HG03039 (cell line): ENCODE measurements around the gene TRIM10.

ENCODE experiments used
- ATAC-seq: cut with Tn5 transposase; IDR thresholded peaks from one replicate; pipeline ENCODE4 v1.9.1; 2021; ENCODE audit warnings: mild to moderate bottlenecking, moderate library complexity; ENCODE audit not compliant: unreplicated experiment

TRIM10 gene

GRCh38 chr6:30160785-30161531, at the start of gene TRIM10:
Gene TRIM10 (minus strand): TSS chr6:30161211. CDS start chr6:30160858, 353 bp downstream.
- no peak for ATAC-seq

- no peak for ATAC-seq
Measured at GRCh38 chr6:30207619-30208295, 46.7 kb upstream of the TRIM10 start.

- ATAC-seq = no peak
Measured at GRCh38 chr6:30206799-30207618, 46.0 kb upstream of the TRIM10 start.

GRCh38 chr6:30206152-30206551, 45.1 kb upstream of the TRIM10 start:
- no peak for ATAC-seq

GRCh38 chr6:30204116-30204515, 43.1 kb upstream of the TRIM10 start:
- no peak for ATAC-seq

GRCh38 chr6:30202366-30202765, 41.4 kb upstream of the TRIM10 start:
- no peak for ATAC-seq

- no peak for ATAC-seq
Measured at GRCh38 chr6:30200551-30201281, 39.7 kb upstream of the TRIM10 start.

- no peak for ATAC-seq
Measured at GRCh38 chr6:30198166-30199084, 37.4 kb upstream of the TRIM10 start.

- no peak for ATAC-seq
Measured at GRCh38 chr6:30196376-30196775, 35.4 kb upstream of the TRIM10 start.

- ATAC-seq = no peak
Measured at GRCh38 chr6:30195951-30196350, 34.9 kb upstream of the TRIM10 start.

- no peak for ATAC-seq
Measured at GRCh38 chr6:30194797-30195690, 34.0 kb upstream of the TRIM10 start.

- ATAC-seq = no peak
Measured at GRCh38 chr6:30192076-30192475, 31.1 kb upstream of the TRIM10 start.

GRCh38 chr6:30188541-30188940, 27.5 kb upstream of the TRIM10 start:
- ATAC-seq = no peak

GRCh38 chr6:30185846-30186484, 25.0 kb upstream of the TRIM10 start:
- no peak for ATAC-seq

GRCh38 chr6:30184417-30185031, 23.5 kb upstream of the TRIM10 start:
- no peak for ATAC-seq

GRCh38 chr6:30180145-30180544, 19.1 kb upstream of the TRIM10 start:
- ATAC-seq = no peak

- ATAC-seq = no peak
Measured at GRCh38 chr6:30178837-30179236, 17.8 kb upstream of the TRIM10 start.

- no peak for ATAC-seq
Measured at GRCh38 chr6:30175765-30176164, 14.8 kb upstream of the TRIM10 start.
